A673 (cell line): Measurements from ENCODE around the gene DCAF7. TPM values are rescaled to one million over a fixed set of nuclear protein-coding genes. Genes with fewer than 3 reads are reported as not detected.

ENCODE experiments used
- BruUV-seq: library from RNA; stranded (reverse); fragments of 400-500 nt; replicated peaks from 2 replicates; lab custom pipeline; 2021; lab: Mats Ljungman, UMichigan
- CTCF ChIA-PET: fragments of 300-600 bp; sonication (Branson Sonifier 250); formaldehyde crosslinking; loops from one replicate; lab custom pipeline; 2022; ENCODE audit warnings: antibody characterized with exemption; lab: Charles Lee
- POLR2A ChIA-PET: fragments of 300-600 bp; sonication (Branson Sonifier 250); formaldehyde crosslinking; loops from one replicate; lab custom pipeline; 2022; ENCODE audit warnings: antibody characterized with exemption; ENCODE audit not compliant: low non-redundant PET; lab: Charles Lee
- DNase-seq: peaks from one replicate; pipeline ENCODE4 v3.0.0-alpha.2; 2015; ENCODE audit warnings: low spot score
- H3K27ac ChIP-seq: fragments of 200-600 bp; sonication (generic); 2 replicates; pipeline ENCODE4 v1.5.1; 2016; ENCODE audit warnings: mixed run types, low read depth, mild to moderate bottlenecking, mixed read lengths, antibody characterized with exemption, low read length; ENCODE audit not compliant: poor library complexity, severe bottlenecking
- H3K27me3 ChIP-seq: fragments of 200-600 bp; sonication (generic); replicated peaks from 2 replicates; pipeline ENCODE4 v1.6.1; 2017; ENCODE audit warnings: mixed run types, low read depth, mild to moderate bottlenecking, mixed read lengths, antibody characterized with exemption, low read length; ENCODE audit not compliant: insufficient read depth, poor library complexity
- H3K36me3 ChIP-seq: fragments of 200-600 bp; sonication (generic); 2 replicates; pipeline ENCODE4 v1.6.1; 2016; ENCODE audit warnings: mixed run types, mild to moderate bottlenecking, mixed read lengths, antibody characterized with exemption, low read length; ENCODE audit not compliant: insufficient read depth, poor library complexity, severe bottlenecking
- H3K4me1 ChIP-seq: fragments of 200-600 bp; sonication (generic); 2 replicates; pipeline ENCODE4 v1.6.1; 2017; ENCODE audit warnings: mixed run types, mild to moderate bottlenecking, mixed read lengths, antibody characterized with exemption, low read length; ENCODE audit not compliant: insufficient read depth, poor library complexity, severe bottlenecking
- H3K4me3 ChIP-seq: fragments of 200-600 bp; sonication (generic); 2 replicates; pipeline ENCODE4 v1.5.1; 2016; ENCODE audit warnings: low read depth, mixed run types, mild to moderate bottlenecking, mixed read lengths, low read length; ENCODE audit not compliant: poor library complexity, severe bottlenecking
- H3K9me3 ChIP-seq: fragments of 200-600 bp; sonication (generic); 2 replicates; pipeline ENCODE4 v1.6.1; 2016; ENCODE audit warnings: mixed run types, low read depth, mild to moderate bottlenecking, mixed read lengths, antibody characterized with exemption, low read length; ENCODE audit not compliant: poor library complexity, severe bottlenecking
- EZH2 ChIP-seq: fragments of 200-600 bp; sonication (generic); IDR thresholded peaks from 2 replicates; pipeline ENCODE4 v1.6.1; 2017; ENCODE audit warnings: borderline replicate concordance, low read depth, mild to moderate bottlenecking, mixed read lengths, antibody characterized with exemption, low read length; ENCODE audit not compliant: poor library complexity, severe bottlenecking
- intact Hi-C: fragments of 100-400 bp; cut with micrococcal nuclease; formaldehyde crosslinking; loops from one replicate; pipeline ENCODE4 v1.10.0; 2022; ENCODE audit not compliant: unreplicated experiment
- total RNA-seq: library from RNA; stranded (reverse); gene quantifications from 2 replicates; pipeline ENCODE4 v1.2.3, GENCODE V29; 2021
- TF ChIP-seq, protein P1 (sequence below): fragments of 300-800, 200-600 bp; sonication (generic); conservative IDR thresholded peaks from 2 replicates; pipeline ENCODE4 v1.5.1; 2017; ENCODE audit warnings: low read depth, mild to moderate bottlenecking, antibody characterized with exemption, low read length, moderate library complexity, mixed read lengths

DCAF7 gene
- total RNA-seq, 1 experiment from 2014 or later, result 116 TPM

GRCh38 chr17:63589646-63590045 is 39.4 kb downstream of the DCAF7 start:
- POLR2A ChIA-PET, result no interaction called here
- Histone ChIP-seq H3K36me3 (peaks cover 49% of the 10 kb centered on the region), H3K4me3 (no peak overlapping the region), H3K27ac (no peak overlapping the region), H3K9me3 (no peaks in the 10 kb centered on the region), H3K27me3 (no peaks in the 10 kb centered on the region), H3K4me1 (no peaks in the 10 kb centered on the region)
- no peak for DNase-seq
- TF ChIP-seq, protein P1, sequence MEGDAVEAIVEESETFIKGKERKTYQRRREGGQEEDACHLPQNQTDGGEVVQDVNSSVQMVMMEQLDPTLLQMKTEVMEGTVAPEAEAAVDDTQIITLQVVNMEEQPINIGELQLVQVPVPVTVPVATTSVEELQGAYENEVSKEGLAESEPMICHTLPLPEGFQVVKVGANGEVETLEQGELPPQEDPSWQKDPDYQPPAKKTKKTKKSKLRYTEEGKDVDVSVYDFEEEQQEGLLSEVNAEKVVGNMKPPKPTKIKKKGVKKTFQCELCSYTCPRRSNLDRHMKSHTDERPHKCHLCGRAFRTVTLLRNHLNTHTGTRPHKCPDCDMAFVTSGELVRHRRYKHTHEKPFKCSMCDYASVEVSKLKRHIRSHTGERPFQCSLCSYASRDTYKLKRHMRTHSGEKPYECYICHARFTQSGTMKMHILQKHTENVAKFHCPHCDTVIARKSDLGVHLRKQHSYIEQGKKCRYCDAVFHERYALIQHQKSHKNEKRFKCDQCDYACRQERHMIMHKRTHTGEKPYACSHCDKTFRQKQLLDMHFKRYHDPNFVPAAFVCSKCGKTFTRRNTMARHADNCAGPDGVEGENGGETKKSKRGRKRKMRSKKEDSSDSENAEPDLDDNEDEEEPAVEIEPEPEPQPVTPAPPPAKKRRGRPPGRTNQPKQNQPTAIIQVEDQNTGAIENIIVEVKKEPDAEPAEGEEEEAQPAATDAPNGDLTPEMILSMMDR, result no peak
- no peak for TF ChIP-seq EZH2
- intact Hi-C loops, result no loop called here
- no TSS peak for BruUV-seq
- CTCF ChIA-PET, result no interaction called here

DNA sequence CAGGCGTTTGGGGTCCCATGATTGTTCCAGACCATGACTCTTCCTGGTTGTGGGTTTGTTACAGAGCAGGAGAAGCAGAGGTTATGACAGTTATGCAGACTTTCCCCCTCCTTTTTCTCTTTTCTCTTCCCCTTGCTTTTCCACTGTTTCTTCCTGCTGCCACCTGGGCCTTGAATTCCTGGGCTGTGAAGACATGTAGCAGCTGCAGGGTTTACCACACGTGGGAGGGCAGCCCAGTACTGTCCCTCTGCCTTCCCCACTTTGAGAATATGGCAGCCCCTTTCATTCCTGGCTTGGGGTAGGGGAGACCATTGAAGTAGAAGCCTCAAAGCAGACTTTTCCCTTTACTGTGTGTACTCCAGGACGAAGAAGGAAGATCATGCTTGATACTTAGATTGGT is 42.5 kb downstream of the DCAF7 start:
- ChIA-PET CTCF (no interaction called here), POLR2A (no interaction called here)
- intact Hi-C loops, result no loop called here
- no peak for DNase-seq
- Histone ChIP-seq H3K9me3 (no peaks in the 10 kb centered on the region), H3K27ac (no peak overlapping the region), H3K4me3 (no peak overlapping the region), H3K4me1 (no peaks in the 10 kb centered on the region), H3K36me3 (peaks cover 32% of the 10 kb centered on the region), H3K27me3 (no peaks in the 10 kb centered on the region)
- BruUV-seq, result no TSS peak
- TF ChIP-seq EZH2, result no peak
- TF ChIP-seq, protein P1, result no peak

GRCh38 chr17:63595132-63595531 is 44.9 kb downstream of the DCAF7 start:
- no peaks in the 10 kb centered on the region for H3K27me3 ChIP-seq
- ChIA-PET POLR2A (no interaction called here), CTCF (no interaction called here)
- BruUV-seq, result no TSS peak
- no peak for DNase-seq
- no peak overlapping the region for H3K4me3 ChIP-seq
- peaks cover 10% of the 10 kb centered on the region for H3K36me3 ChIP-seq
- no peaks in the 10 kb centered on the region for H3K9me3 ChIP-seq
- intact Hi-C loops, result no loop called here
- no peak overlapping the region for H3K27ac ChIP-seq
- TF ChIP-seq, protein P1, result no peak
- no peak for TF ChIP-seq EZH2
- no peaks in the 10 kb centered on the region for H3K4me1 ChIP-seq
